GM19397 (cell line): ENCODE results near the gene UBE2I.
"Not testable (repeated sequence)": the region's sequence is repeated elsewhere in the genome, so short reads cannot be mapped to it uniquely, and the experiment has no call there.

Experiments used
- ATAC-seq: cut with Tn5 transposase; IDR thresholded peaks from one replicate; pipeline ENCODE4 v1.9.1; 2021; ENCODE audit warnings: mild to moderate bottlenecking, moderate library complexity; ENCODE audit not compliant: unreplicated experiment

Gene UBE2I

GRCh38 chr16:1292208-1292607 lies 17.2 kb upstream of the UBE2I start:
- ATAC-seq = not testable (repeated sequence)

GRCh38 chr16:1292808-1293207 lies 16.6 kb upstream of the UBE2I start:
- ATAC-seq = not testable (repeated sequence)

GRCh38 chr16:1293921-1294656 lies 15.3 kb upstream of the UBE2I start:
- no peak for ATAC-seq

GRCh38 chr16:1295465-1295864 lies 14.0 kb upstream of the UBE2I start:
- no peak for ATAC-seq

- ATAC-seq = not testable (repeated sequence)
Observed at GRCh38 chr16:1296688-1297017, 12.8 kb upstream of the UBE2I start.

GRCh38 chr16:1297018-1297696 lies 12.3 kb upstream of the UBE2I start:
- ATAC-seq = no peak

- ATAC-seq = no peak
Observed at GRCh38 chr16:1298406-1298805, 11.0 kb upstream of the UBE2I start.

GRCh38 chr16:1299012-1299867 lies 10.2 kb upstream of the UBE2I start:
- no peak for ATAC-seq

GRCh38 chr16:1299868-1300203 lies 9.6 kb upstream of the UBE2I start:
- ATAC-seq = no peak

GRCh38 chr16:1300664-1301476 lies 8.6 kb upstream of the UBE2I start:
- no peak for ATAC-seq

- no peak for ATAC-seq
Observed at GRCh38 chr16:1301562-1301961, 7.9 kb upstream of the UBE2I start.

- no peak for ATAC-seq
Observed at GRCh38 chr16:1305823-1306222, 3.6 kb upstream of the UBE2I start.

- no peak for ATAC-seq
Observed at GRCh38 chr16:1306334-1306733, 3.1 kb upstream of the UBE2I start.

GRCh38 chr16:1308036-1308976 lies 1.1 kb upstream of the UBE2I start:
- peak; percentile 14 for ATAC-seq

- ATAC-seq = peak; percentile 21
Observed at GRCh38 chr16:1309888-1310831, 724 bp downstream of the UBE2I start.

GRCh38 chr16:1310832-1311200 lies 1.4 kb downstream of the UBE2I start:
- no peak for ATAC-seq

GRCh38 chr16:1311212-1311737 lies 1.8 kb downstream of the UBE2I start:
- ATAC-seq = no peak

GRCh38 chr16:1311738-1312466 lies 2.5 kb downstream of the UBE2I start:
- ATAC-seq = no peak
